T47D (cell line): Measurements from ENCODE around the gene KCNK17.

Experiments used
- DNase-seq, 2 experiments: peaks; one replicate each; pipeline versions ENCODE4 v3.0.0 to v3.0.0-alpha.2; 2011 to 2012; ENCODE audit warnings: low read depth in 1 of 2, low spot score in 1 of 2
- JUND ChIP-seq: IDR thresholded peaks from 2 replicates; pipeline ENCODE4 v1.6.1; 2012; ENCODE audit warnings: low read depth
- in situ Hi-C: cut with HindIII; loops from 2 replicates; pipeline ENCODE4 v1.10.0; 2016; ENCODE audit warnings: low sequenced_read_pairs, low pct_unique_long_range_greater_than_20kb

KCNK17 gene

GRCh38 chr6:39304951-39305350 lies 9.3 kb downstream of the KCNK17 start:
- in situ Hi-C loops: no loop called here
- no peak for TF ChIP-seq JUND
- DNase-seq: no peak

DNA sequence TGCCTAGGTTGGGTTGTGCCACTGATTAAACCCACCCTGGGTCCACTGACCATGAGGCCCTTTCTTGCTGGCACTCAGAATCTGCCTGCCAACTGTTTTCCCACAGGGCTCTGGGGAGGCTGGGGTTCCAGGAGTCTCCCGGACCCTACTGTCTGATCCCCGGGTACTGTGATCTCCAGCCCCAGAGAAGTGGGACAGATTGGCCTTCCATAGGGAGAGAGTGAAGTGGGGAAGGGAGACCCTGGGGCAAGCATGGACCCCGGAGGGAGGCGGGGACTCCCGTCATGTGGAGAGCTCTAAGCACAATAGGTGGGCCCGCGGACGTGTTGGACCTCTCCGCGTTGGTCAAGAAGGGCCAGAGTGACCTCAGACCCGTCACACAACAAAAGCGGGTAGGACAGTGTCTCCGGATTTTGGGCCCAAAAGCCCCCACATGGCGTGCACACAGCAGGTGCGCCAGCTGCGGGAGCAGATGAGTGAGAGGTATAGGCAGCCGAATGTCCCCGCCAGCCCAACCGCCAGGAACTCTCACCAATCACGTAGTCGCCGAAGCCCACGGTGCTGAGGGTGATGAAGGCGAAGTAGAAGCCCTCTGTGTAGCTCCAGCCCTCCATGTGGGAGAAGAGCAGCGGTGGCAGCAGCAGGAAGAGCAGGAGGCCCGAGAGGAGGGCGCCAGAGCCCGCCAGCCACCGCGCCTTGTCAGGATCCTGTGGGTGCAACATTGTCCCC lies 10.6 kb downstream of the KCNK17 start:
- no peak for TF ChIP-seq JUND
- in situ Hi-C loops: no loop called here
- no peak for DNase-seq

DNA sequence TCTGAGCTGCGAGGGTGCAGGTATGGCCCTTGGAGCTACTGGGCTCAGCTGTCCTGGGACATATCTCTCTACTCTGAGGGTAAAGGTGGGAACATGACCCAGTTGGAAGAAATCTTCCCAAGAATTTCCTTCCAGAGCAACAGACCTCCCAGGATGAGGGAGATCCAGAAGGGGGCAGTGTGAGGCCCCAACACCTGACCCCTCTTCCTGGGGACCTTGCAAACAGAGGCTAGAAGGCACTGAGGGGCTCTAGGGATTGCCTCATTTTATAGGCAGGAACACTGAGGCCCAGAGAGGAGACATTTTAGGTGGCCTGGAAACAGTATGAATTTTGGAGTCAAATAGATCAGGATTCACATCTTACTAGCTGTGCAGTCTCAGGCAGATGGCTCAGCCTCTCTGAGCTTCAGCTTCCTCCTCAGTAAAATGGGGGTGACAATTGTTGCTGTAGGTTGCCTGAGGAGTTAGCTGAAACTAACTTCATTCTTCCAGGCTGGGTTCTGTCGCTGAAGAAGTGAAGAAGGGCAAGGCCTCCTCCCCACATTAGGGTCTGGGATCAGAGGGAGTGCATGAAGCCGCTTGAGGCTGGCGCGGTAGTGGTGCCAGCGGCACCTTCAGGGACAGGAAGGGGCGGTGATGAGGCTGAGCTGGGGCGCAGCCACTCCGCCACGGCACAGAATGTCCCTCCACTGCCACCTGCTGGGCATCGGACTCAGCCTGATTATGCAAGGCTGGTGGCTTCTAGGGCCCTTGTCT lies 11.4 kb downstream of the KCNK17 start:
- in situ Hi-C loops: no loop called here
- peak; percentile 88 to 95 for DNase-seq
- TF ChIP-seq JUND: no peak

- in situ Hi-C loops: no loop called here
- no peak for TF ChIP-seq JUND
- DNase-seq: no peak
Observed at GRCh38 chr6:39302011-39302410, 12.2 kb downstream of the KCNK17 start.

DNA sequence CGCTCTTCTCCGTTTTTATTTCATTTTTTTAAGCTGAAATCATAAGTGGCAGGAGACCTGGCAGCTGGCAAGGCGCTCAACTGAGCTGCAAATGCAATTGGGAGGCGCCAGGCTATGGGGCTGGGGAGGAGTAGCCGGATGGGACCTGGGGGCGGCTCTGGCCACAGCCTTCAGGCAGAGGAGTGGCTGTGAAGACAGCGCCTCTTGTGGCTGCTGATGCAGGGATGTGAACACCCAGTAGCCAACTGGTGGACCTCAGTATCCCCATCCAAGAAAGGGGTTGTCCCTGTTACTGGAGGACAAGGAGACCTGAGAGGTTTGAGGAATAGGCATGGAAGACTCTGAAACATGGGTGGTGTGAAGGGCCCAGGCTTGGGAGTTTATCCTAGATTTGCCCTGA lies 12.6 kb downstream of the KCNK17 start:
- in situ Hi-C loops: no loop called here
- peak in 1 of 2 experiments; percentile 31 for DNase-seq
- no peak for TF ChIP-seq JUND

DNA sequence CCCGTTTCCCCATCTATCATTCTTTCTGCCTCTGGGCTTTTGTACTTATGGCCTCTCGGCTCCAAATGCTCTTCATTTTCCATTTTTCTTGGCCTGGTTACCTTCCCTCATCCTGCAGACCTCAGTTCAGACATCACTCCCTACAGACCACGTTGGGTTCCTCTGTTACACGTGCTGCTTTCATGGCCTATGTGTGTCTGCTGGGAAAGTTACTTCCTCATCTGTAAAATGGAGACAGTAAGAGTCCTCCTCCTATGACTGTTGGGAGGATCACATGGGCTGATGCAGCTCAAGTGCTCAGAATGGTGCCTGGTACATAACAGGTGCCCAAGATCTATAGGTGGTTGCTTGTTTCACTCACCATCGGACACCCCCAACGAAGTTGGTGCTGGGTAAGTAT lies 13.5 kb downstream of the KCNK17 start:
- no peak for TF ChIP-seq JUND
- DNase-seq: no peak
- in situ Hi-C loops: no loop called here

DNA sequence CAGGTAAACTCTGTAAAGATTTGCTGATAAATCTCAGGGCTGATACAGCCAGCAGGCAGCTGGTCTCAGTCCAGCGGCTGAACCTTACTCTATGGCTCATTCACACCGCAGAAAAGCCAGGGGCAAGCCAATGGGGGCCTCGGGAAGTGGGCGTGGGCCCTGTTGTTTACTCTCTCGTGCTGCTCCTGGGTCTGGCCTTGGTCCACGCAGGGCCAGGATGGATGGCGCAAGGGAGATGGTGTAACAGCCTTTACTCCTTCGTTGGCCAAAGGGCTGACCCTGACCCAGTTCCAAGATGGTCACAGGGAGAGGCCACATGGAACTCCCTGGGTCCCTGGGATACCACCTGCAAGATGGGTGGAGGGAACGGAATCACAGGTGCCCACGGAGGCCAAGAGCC lies 16.2 kb downstream of the KCNK17 start:
- TF ChIP-seq JUND: no peak
- in situ Hi-C loops: no loop called here
- DNase-seq: no peak

DNA sequence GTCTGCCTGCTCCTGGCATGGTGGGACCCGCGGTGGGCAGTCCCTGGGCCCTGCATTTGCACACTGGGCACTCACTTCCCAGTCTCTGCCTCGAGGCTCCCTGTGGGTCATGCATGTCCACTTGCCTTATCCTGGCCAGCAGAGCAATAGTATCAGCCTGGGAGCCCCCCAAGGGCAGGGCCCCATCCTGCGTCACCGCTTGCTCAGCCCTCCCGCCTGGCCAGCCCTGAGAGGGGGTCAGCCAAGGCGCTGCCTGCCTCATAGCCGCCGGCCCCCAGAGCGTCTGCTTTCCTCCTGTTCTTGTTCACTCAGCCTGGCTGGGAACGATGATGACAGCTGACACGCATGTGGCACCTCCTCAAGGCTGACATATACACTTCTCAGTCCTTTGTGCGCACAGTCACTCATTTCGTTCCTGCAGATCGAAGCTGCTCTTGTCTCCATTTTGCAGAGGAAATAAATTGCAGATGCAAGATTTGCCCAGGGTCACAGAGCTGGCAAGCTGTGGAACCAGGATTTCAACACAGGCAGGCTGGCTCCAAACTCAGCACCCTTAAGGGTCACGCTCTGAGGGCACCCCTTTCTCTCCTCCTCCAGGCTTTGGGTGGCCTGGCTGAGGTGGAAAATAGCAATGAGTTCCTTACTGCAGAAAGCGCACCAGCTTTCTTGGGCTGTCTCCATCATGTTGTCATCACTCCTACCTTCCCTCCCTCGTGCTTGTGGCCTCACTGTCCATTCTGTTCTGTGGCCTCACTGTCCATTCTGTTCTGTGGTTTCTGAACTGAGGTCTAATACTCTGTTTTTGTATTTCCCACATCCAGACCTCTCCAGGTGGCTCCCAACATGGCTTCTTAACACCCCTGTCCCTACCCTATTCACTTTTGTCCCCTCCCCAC lies 17.2 kb downstream of the KCNK17 start:
- DNase-seq: no peak
- in situ Hi-C loops: no loop called here
- TF ChIP-seq JUND: no peak

DNA sequence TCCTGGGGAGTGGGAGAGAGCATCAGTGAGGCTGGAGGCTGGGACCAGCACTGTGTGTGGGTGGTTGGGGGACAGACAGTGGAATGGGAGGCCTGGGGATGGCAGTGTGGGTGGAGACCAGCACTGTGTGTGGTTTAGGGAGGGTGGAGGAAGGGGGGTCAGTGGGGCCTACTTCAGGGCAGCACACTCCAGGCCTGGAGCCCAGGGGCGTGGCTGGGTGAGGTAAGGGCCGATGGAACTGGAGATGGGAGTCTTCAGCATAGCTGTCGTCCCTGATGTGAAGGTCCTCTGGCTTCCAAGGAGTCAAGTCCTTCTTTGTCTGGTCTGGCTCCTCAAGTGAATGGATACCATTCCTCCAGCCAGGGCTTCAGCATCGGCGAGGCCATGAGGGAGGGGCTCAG lies 18.6 kb downstream of the KCNK17 start:
- TF ChIP-seq JUND: no peak
- DNase-seq: no peak
- in situ Hi-C loops: no loop called here

DNA sequence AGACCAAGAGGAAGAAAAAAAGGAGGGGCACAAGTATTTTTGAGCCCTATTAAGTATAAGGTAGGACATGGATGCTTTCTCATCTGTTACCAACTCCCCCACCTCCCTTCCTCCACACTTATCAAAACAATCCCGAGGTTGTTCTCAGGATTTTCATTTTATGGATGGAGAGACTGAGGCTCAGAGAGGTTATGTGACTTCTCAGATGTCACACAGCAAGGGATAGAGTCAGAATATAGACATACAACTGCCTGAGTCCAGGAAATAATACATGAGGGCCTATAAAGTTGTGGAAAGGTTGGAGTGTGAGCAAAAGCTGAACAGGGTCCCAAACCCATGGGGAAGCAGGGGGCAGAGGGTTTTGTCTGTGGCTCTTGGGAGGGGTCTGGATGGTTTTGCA lies 19.3 kb downstream of the KCNK17 start:
- DNase-seq: no peak
- in situ Hi-C loops: no loop called here
- no peak for TF ChIP-seq JUND

- no peak for TF ChIP-seq JUND
- in situ Hi-C loops: no loop called here
- DNase-seq: no peak
Observed at GRCh38 chr6:39294133-39294532, 20.1 kb downstream of the KCNK17 start.

- no peak for DNase-seq
- in situ Hi-C loops: no loop called here
- TF ChIP-seq JUND: no peak
Observed at GRCh38 chr6:39292637-39293036, 21.6 kb downstream of the KCNK17 start.

- no peak for TF ChIP-seq JUND
- in situ Hi-C loops: no loop called here
- no peak for DNase-seq
Observed at GRCh38 chr6:39289490-39289889, 24.7 kb downstream of the KCNK17 start.
